Keratinocyte (primary cell): ENCODE measurements around the gene SLC34A2. TPM values are rescaled to one million over a fixed set of nuclear protein-coding genes. Genes with fewer than 3 reads are reported as not detected.

Experiments used
- DNase-seq: peaks from one replicate; pipeline ENCODE4 v3.0.0-alpha.2; 2011; ENCODE audit warnings: low read depth, missing footprints, low spot score
- FAIRE-seq: peaks from 2 replicates; lab custom pipeline; 2011; peaks lifted over from hg19 to GRCh38; lab: Jason Lieb, UNC
- H2AFZ ChIP-seq: 2 replicates; pipeline ENCODE4 v1.6.0; 2012; ENCODE audit warnings: low read length, control low read depth, inconsistent platforms; ENCODE audit not compliant: control insufficient read depth
- H3K27ac ChIP-seq: 2 replicates; pipeline ENCODE4 v1.5.1; 2011; ENCODE audit warnings: low read length; ENCODE audit not compliant: control insufficient read depth, insufficient read depth
- H3K27me3 ChIP-seq: 3 replicates; pipeline ENCODE4 v1.6.0; 2011; ENCODE audit warnings: low read length; ENCODE audit not compliant: control insufficient read depth, insufficient read depth; ENCODE audit errors: extremely low read depth
- H3K36me3 ChIP-seq, 2 experiments: 2 replicates in 1 of 2; 3 replicates in 1 of 2; pipeline ENCODE4 v1.5.1; 2011; ENCODE audit warnings: low read length in 2 of 2, mild to moderate bottlenecking in 1 of 2; ENCODE audit not compliant: control insufficient read depth in 2 of 2, insufficient read depth in 2 of 2; ENCODE audit errors: extremely low read depth in 1 of 2
- H3K4me1 ChIP-seq: 3 replicates; pipeline ENCODE4 v1.5.1; 2011; ENCODE audit warnings: low read length; ENCODE audit not compliant: control insufficient read depth, insufficient read depth; ENCODE audit errors: extremely low read depth
- H3K4me2 ChIP-seq: 3 replicates; pipeline ENCODE4 v1.6.0; 2011; ENCODE audit warnings: low read depth, low read length; ENCODE audit not compliant: control insufficient read depth, insufficient read depth; ENCODE audit errors: extremely low read depth
- H3K4me3 ChIP-seq, 3 experiments: fragments of 200-600 bp in 1 of 3; sonication (generic) in 1 of 3; 2 replicates in 2 of 3; 3 replicates in 1 of 3; pipeline ENCODE4 v1.5.1; 2011 to 2016; ENCODE audit warnings: low read length in 3 of 3, mild to moderate bottlenecking in 3 of 3, control low read depth in 2 of 3, inconsistent platforms in 1 of 3, low read depth in 1 of 3, mixed read lengths in 1 of 3, mixed run types in 1 of 3, moderate library complexity in 1 of 3; ENCODE audit not compliant: control insufficient read depth in 2 of 3, insufficient read depth in 2 of 3; ENCODE audit errors: extremely low read depth in 1 of 3
- H3K79me2 ChIP-seq: 2 replicates; pipeline ENCODE4 v1.6.0; 2012; ENCODE audit warnings: low read length; ENCODE audit not compliant: control insufficient read depth, insufficient read depth
- H3K9ac ChIP-seq: 3 replicates; pipeline ENCODE4 v1.6.0; 2011; ENCODE audit warnings: low read length; ENCODE audit not compliant: control insufficient read depth, insufficient read depth; ENCODE audit errors: extremely low read depth
- H3K9me1 ChIP-seq: 3 replicates; pipeline ENCODE4 v1.6.0; 2011; ENCODE audit warnings: low read length; ENCODE audit not compliant: control insufficient read depth, insufficient read depth; ENCODE audit errors: extremely low read depth
- H3K9me3 ChIP-seq: 2 replicates; pipeline ENCODE4 v1.5.1; 2012; ENCODE audit warnings: low read depth, low read length; ENCODE audit not compliant: control insufficient read depth
- H4K20me1 ChIP-seq: 3 replicates; pipeline ENCODE4 v1.6.0; 2011; ENCODE audit warnings: low read length; ENCODE audit not compliant: control insufficient read depth, insufficient read depth; ENCODE audit errors: extremely low read depth
- EZH2 ChIP-seq: IDR thresholded peaks from one replicate; pipeline ENCODE4 v1.6.1; 2012; ENCODE audit warnings: inconsistent platforms, mild to moderate bottlenecking, low read length, moderate library complexity
- dilution Hi-C: fragments of 300-500 bp; cut with MboI; formaldehyde crosslinking; loops from one replicate; pipeline ENCODE4 v1.7.0; 2020; ENCODE audit warnings: low sequenced_read_pairs; ENCODE audit not compliant: extremely low pct_ligation_motif_present
- polyA plus RNA-seq, 5 experiments: library from polyadenylated mRNA; depleted of rRNA in 3 of 5; stranded (reverse) in 3 of 5; stranded (forward) in 1 of 5; unstranded in 1 of 5; fragments of >200 nt; gene quantifications; 1 replicate in 1 of 5; 2 replicates in 3 of 5; 3 replicates in 1 of 5; pipeline versions ENCODE4 v1.2.1 to v1.2.3, GENCODE V29; 2011 to 2012; ENCODE audit warnings: missing spikeins in 2 of 5, low read depth in 1 of 5, low replicate concordance in 1 of 5
- TF ChIP-seq, protein P1 (sequence below), 3 experiments: IDR thresholded peaks in 1 of 3; conservative IDR thresholded peaks in 1 of 3; optimal IDR thresholded peaks in 1 of 3; 2 replicates in 2 of 3; 3 replicates in 1 of 3; pipeline versions ENCODE3 to v1.5.1; 2011; ENCODE audit warnings: low read length in 3 of 3, mild to moderate bottlenecking in 3 of 3, moderate library complexity in 2 of 3, control low read depth in 1 of 3, inconsistent platforms in 1 of 3; ENCODE audit not compliant: insufficient read depth in 2 of 3; ENCODE audit errors: extremely low read depth in 1 of 3

SLC34A2 gene
- polyA plus RNA-seq, 1 donor (not counting 4 experiments of a cell fraction or from before 2014, with no cell fraction given): not detected

DNA sequence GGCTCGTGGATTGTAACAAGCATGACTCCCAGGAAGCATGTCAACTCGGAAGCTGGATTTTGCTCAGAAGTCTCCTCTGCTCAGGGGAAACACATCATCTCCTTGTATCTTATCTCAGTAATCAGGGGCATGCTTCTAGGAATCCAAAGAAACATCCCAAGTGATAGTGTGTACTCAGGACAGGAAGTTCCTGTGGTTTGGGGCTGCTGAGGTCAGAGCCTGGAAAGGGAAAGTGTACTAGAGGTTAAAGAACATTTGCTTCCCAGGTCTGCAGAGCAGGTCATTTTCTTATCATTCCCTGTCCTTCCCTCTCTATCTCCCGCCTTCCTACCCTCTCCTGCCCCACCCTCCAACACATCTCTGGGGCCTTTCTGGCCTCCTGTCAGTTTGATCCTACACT lies 38.8 kb downstream of the SLC34A2 start:
- Histone ChIP-seq H2AFZ (no peak overlapping the region), H4K20me1 (no peaks in the 10 kb centered on the region), H3K9me1 (no peaks in the 10 kb centered on the region), H3K79me2 (no peaks in the 10 kb centered on the region), H3K36me3 (no peaks in the 10 kb centered on the region), H3K9ac (no peak overlapping the region), H3K27me3 (no peaks in the 10 kb centered on the region), H3K4me1 (no peaks in the 10 kb centered on the region), H3K4me3 (no peak overlapping the region), H3K4me2 (no peak overlapping the region), H3K27ac (no peak overlapping the region), H3K9me3 (peaks cover 2% of the 10 kb centered on the region)
- DNase-seq (no peak), FAIRE-seq (no peak)
- no peak for TF ChIP-seq EZH2
- TF ChIP-seq, protein P1, sequence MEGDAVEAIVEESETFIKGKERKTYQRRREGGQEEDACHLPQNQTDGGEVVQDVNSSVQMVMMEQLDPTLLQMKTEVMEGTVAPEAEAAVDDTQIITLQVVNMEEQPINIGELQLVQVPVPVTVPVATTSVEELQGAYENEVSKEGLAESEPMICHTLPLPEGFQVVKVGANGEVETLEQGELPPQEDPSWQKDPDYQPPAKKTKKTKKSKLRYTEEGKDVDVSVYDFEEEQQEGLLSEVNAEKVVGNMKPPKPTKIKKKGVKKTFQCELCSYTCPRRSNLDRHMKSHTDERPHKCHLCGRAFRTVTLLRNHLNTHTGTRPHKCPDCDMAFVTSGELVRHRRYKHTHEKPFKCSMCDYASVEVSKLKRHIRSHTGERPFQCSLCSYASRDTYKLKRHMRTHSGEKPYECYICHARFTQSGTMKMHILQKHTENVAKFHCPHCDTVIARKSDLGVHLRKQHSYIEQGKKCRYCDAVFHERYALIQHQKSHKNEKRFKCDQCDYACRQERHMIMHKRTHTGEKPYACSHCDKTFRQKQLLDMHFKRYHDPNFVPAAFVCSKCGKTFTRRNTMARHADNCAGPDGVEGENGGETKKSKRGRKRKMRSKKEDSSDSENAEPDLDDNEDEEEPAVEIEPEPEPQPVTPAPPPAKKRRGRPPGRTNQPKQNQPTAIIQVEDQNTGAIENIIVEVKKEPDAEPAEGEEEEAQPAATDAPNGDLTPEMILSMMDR (optimal IDR thresholded peaks at IDR 0.05 in 1 of 3, IDR thresholded peaks at IDR 0.05 in 1 of 3, conservative IDR thresholded peaks at IDR 0.05 in 1 of 3; ENCODE audit: extremely low read depth in 1 of 3, insufficient read depth in 2 of 3, low read length in 3 of 3): no peak
- dilution Hi-C loops: no loop called here

DNA sequence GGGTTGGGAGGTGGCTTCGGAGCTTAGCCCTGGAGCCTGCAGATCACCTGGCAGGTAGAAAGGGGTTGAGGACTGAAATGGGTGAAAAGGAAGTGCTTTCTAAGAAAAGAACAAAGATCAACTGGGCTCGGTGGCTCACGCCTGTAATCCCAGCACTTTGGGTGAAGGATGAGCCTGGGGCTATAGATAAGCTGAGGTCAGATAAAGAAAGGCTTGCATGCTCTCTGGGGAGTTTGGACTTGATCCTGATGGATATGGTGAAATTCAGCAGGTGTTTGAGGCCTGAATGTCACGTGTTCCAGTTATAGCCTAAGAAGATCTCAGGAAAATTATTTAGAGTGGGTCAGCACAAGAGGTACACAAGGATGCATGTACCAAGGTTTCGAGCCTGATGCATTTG lies 40.8 kb downstream of the SLC34A2 start:
- no peaks in the 10 kb centered on the region for H3K27me3 ChIP-seq
- H3K79me2 ChIP-seq: no peaks in the 10 kb centered on the region
- FAIRE-seq (no peak), DNase-seq (no peak)
- H4K20me1 ChIP-seq: no peaks in the 10 kb centered on the region
- no peak overlapping the region for H3K9ac ChIP-seq
- no peak for TF ChIP-seq EZH2
- TF ChIP-seq, protein P1 (optimal IDR thresholded peaks at IDR 0.05 in 1 of 3, IDR thresholded peaks at IDR 0.05 in 1 of 3, conservative IDR thresholded peaks at IDR 0.05 in 1 of 3; ENCODE audit: extremely low read depth in 1 of 3, insufficient read depth in 2 of 3, low read length in 3 of 3): no peak
- no peaks in the 10 kb centered on the region for H3K9me1 ChIP-seq
- no peaks in the 10 kb centered on the region for H3K4me1 ChIP-seq
- no peaks in the 10 kb centered on the region for H3K36me3 ChIP-seq
- H3K4me3 ChIP-seq: no peak overlapping the region
- H3K4me2 ChIP-seq: no peak overlapping the region
- dilution Hi-C loops: no loop called here
- H3K9me3 ChIP-seq: peaks cover under 1% of the 10 kb centered on the region
- no peak overlapping the region for H3K27ac ChIP-seq
- no peak overlapping the region for H2AFZ ChIP-seq
